Breast epithelium (tissue), 3 donors: Measurements from ENCODE around the gene CFAP70.

Source experiments
- CTCF ChIP-seq, 3 donors: fragments of 450-650 bp; IDR thresholded peaks; one replicate each; pipeline ENCODE4 v1.5.1; 2016 to 2017; ENCODE audit warnings: antibody characterized with exemption in 3 of 3, mild to moderate bottlenecking in 3 of 3, moderate library complexity in 3 of 3
- POLR2A ChIP-seq: fragments of 450-650 bp; IDR thresholded peaks from one replicate; pipeline ENCODE4 v1.6.1; 2016; ENCODE audit warnings: antibody characterized with exemption, mild to moderate bottlenecking, moderate library complexity
- POLR2AphosphoS5 ChIP-seq, 3 donors: sonication (generic); formaldehyde crosslinking; IDR thresholded peaks; one replicate each; pipeline ENCODE4 v1.6.1; 2017; ENCODE audit warnings: antibody characterized with exemption in 3 of 3

GRCh38 chr10:73296946-73297345 is 61.7 kb downstream of the CFAP70 start:
- no peak for TF ChIP-seq CTCF (IDR thresholded peaks at IDR 0.05)
- no peak for TF ChIP-seq POLR2A
- TF ChIP-seq POLR2AphosphoS5 (IDR thresholded peaks at IDR 0.05) = no peak
